Caco-2 (cell line): Measurements from ENCODE around the gene RNF145. TPM values are rescaled to one million over a fixed set of nuclear protein-coding genes. Genes with fewer than 3 reads are reported as not detected.

ENCODE experiments used
- BruUV-seq: library from RNA; stranded (reverse); fragments of 400-500 nt; replicated peaks from 2 replicates; lab custom pipeline; 2021; lab: Mats Ljungman, UMichigan
- CTCF ChIA-PET: fragments of 300-600 bp; sonication (Branson Sonifier 250); formaldehyde crosslinking; loops from one replicate; lab custom pipeline; 2022; ENCODE audit warnings: antibody characterized with exemption; lab: Charles Lee
- POLR2A ChIA-PET: fragments of 300-600 bp; sonication (Branson Sonifier 250); formaldehyde crosslinking; loops from one replicate; lab custom pipeline; 2022; ENCODE audit warnings: antibody characterized with exemption; lab: Charles Lee
- DNase-seq, 2 experiments: peaks; one replicate each; pipeline versions ENCODE4 v3.0.0 to v3.0.0-alpha.2; 2020 to 2022
- H3K27me3 ChIP-seq: replicated peaks from 2 replicates; pipeline ENCODE4 v1.6.0; 2011; ENCODE audit warnings: low read length; ENCODE audit not compliant: control insufficient read depth, insufficient read depth
- H3K36me3 ChIP-seq: 2 replicates; pipeline ENCODE4 v1.5.1; 2011; ENCODE audit warnings: low read length; ENCODE audit not compliant: control insufficient read depth, insufficient read depth
- H3K4me1 ChIP-seq: fragments of 250-450 bp; sonication (Bioruptor Pico); 2 replicates; pipeline ENCODE4 v1.5.1; 2020; ENCODE audit warnings: mild to moderate bottlenecking
- H3K4me3 ChIP-seq: 2 replicates; pipeline ENCODE4 v1.5.1; 2011; ENCODE audit warnings: low read depth, mild to moderate bottlenecking, control low read depth, low read length
- H3K9me3 ChIP-seq: fragments of 250-450 bp; sonication (Bioruptor Pico); 2 replicates; pipeline ENCODE4 v1.5.1; 2020; ENCODE audit warnings: mild to moderate bottlenecking, moderate library complexity
- H3K27ac Mint-ChIP-seq: one replicate; pipeline ENCODE4 v1.8.0; 2022; ENCODE audit warnings: mixed read lengths; ENCODE audit not compliant: unreplicated experiment
- H3K27me3 Mint-ChIP-seq: one replicate; pipeline ENCODE4 v1.8.0; 2022; ENCODE audit warnings: mixed read lengths; ENCODE audit not compliant: insufficient read depth, unreplicated experiment
- H3K36me3 Mint-ChIP-seq: one replicate; pipeline ENCODE4 v1.8.0; 2022; ENCODE audit warnings: mild to moderate bottlenecking, mixed read lengths; ENCODE audit not compliant: insufficient read depth, unreplicated experiment
- H3K4me1 Mint-ChIP-seq: one replicate; pipeline ENCODE4 v1.8.0; 2022; ENCODE audit warnings: low read depth, mixed read lengths; ENCODE audit not compliant: unreplicated experiment
- H3K4me3 Mint-ChIP-seq: one replicate; pipeline ENCODE4 v1.8.0; 2022; ENCODE audit warnings: mild to moderate bottlenecking, moderate library complexity, mixed read lengths; ENCODE audit not compliant: unreplicated experiment
- H3K9me3 Mint-ChIP-seq: one replicate; pipeline ENCODE4 v1.8.0; 2022; ENCODE audit warnings: mixed read lengths; ENCODE audit not compliant: unreplicated experiment
- intact Hi-C: fragments of 100-400 bp; cut with micrococcal nuclease; formaldehyde crosslinking; loops from one replicate; pipeline ENCODE4 v1.10.0; 2022; ENCODE audit not compliant: unreplicated experiment
- total RNA-seq: library from RNA; stranded (reverse); gene quantifications from 2 replicates; pipeline ENCODE4 v1.2.3, GENCODE V29; 2022
- TF ChIP-seq, protein P1 (sequence below), 2 experiments: fragments of 200-600 bp in 1 of 2; IDR thresholded peaks; 1 replicate in 1 of 2; 2 replicates in 1 of 2; pipeline versions ENCODE4 v1.5.1 to v1.8.0; 2011 to 2022; ENCODE audit warnings: antibody characterized with exemption in 1 of 2, control low read depth in 1 of 2, inconsistent platforms in 1 of 2, low read depth in 1 of 2, low read length in 1 of 2, mild to moderate bottlenecking in 1 of 2, moderate library complexity in 1 of 2; ENCODE audit not compliant: insufficient read depth in 1 of 2, severe bottlenecking in 1 of 2, unreplicated experiment in 1 of 2

The RNF145 gene
- total RNA-seq, 1 experiment from 2014 or later: 38.7 TPM

GRCh38 chr5:159178978-159179377, 30.4 kb downstream of the RNF145 start:
- Histone ChIP-seq H3K4me1 (peaks cover 31% of the 10 kb centered on the region), H3K27me3 (no peaks in the 10 kb centered on the region), H3K36me3 (no peaks in the 10 kb centered on the region), H3K4me3 (no peak overlapping the region), H3K9me3 (no peaks in the 10 kb centered on the region)
- BruUV-seq: no TSS peak
- Mint-ChIP-seq H3K27ac (no peak overlapping the region), H3K4me1 (no peaks in the 10 kb centered on the region), H3K36me3 (peaks cover 11% of the 10 kb centered on the region), H3K4me3 (no peak overlapping the region), H3K27me3 (no peaks in the 10 kb centered on the region), H3K9me3 (no peaks in the 10 kb centered on the region)
- no peak for DNase-seq
- intact Hi-C loops: no loop called here
- TF ChIP-seq, protein P1, sequence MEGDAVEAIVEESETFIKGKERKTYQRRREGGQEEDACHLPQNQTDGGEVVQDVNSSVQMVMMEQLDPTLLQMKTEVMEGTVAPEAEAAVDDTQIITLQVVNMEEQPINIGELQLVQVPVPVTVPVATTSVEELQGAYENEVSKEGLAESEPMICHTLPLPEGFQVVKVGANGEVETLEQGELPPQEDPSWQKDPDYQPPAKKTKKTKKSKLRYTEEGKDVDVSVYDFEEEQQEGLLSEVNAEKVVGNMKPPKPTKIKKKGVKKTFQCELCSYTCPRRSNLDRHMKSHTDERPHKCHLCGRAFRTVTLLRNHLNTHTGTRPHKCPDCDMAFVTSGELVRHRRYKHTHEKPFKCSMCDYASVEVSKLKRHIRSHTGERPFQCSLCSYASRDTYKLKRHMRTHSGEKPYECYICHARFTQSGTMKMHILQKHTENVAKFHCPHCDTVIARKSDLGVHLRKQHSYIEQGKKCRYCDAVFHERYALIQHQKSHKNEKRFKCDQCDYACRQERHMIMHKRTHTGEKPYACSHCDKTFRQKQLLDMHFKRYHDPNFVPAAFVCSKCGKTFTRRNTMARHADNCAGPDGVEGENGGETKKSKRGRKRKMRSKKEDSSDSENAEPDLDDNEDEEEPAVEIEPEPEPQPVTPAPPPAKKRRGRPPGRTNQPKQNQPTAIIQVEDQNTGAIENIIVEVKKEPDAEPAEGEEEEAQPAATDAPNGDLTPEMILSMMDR (IDR thresholded peaks at IDR 0.05; ENCODE audit: insufficient read depth in 1 of 2, low read depth in 1 of 2, low read length in 1 of 2, severe bottlenecking in 1 of 2, unreplicated experiment in 1 of 2): no peak
- ChIA-PET POLR2A (no interaction called here), CTCF (no interaction called here)

- H3K27me3 Mint-ChIP-seq: no peaks in the 10 kb centered on the region
- peaks cover 14% of the 10 kb centered on the region for H3K36me3 Mint-ChIP-seq
- ChIA-PET CTCF (interaction anchor here (1.4 kb wide), 1 partner anchor 19 kb away, joined by 3 read pairs; no protein-coding TSS in a partner anchor), POLR2A (no interaction called here)
- BruUV-seq: no TSS peak
- no peak overlapping the region for H3K27ac Mint-ChIP-seq
- H3K27me3 ChIP-seq: no peaks in the 10 kb centered on the region
- intact Hi-C loops: no loop called here
- no peak overlapping the region for H3K4me3 Mint-ChIP-seq
- peaks cover 22% of the 10 kb centered on the region for H3K4me1 ChIP-seq
- H3K9me3 Mint-ChIP-seq: no peaks in the 10 kb centered on the region
- no peaks in the 10 kb centered on the region for H3K9me3 ChIP-seq
- H3K4me1 Mint-ChIP-seq: no peaks in the 10 kb centered on the region
- H3K4me3 ChIP-seq: no peak overlapping the region
- H3K36me3 ChIP-seq: no peaks in the 10 kb centered on the region
- peak in 1 of 2 experiments; percentile 10 for DNase-seq
- TF ChIP-seq, protein P1 (IDR thresholded peaks at IDR 0.05; ENCODE audit: insufficient read depth in 1 of 2, low read depth in 1 of 2, low read length in 1 of 2, severe bottlenecking in 1 of 2, unreplicated experiment in 1 of 2): no peak
Measured at GRCh38 chr5:159175547-159175946, 33.8 kb downstream of the RNF145 start.

- Histone ChIP-seq H3K4me3 (no peak overlapping the region), H3K4me1 (peaks cover 20% of the 10 kb centered on the region), H3K9me3 (no peaks in the 10 kb centered on the region), H3K27me3 (no peaks in the 10 kb centered on the region), H3K36me3 (no peaks in the 10 kb centered on the region)
- Mint-ChIP-seq H3K36me3 (peaks cover 14% of the 10 kb centered on the region), H3K27ac (no peak overlapping the region), H3K9me3 (no peaks in the 10 kb centered on the region), H3K27me3 (no peaks in the 10 kb centered on the region), H3K4me1 (no peaks in the 10 kb centered on the region), H3K4me3 (no peak overlapping the region)
- no TSS peak for BruUV-seq
- no peak for DNase-seq
- TF ChIP-seq, protein P1 (IDR thresholded peaks at IDR 0.05; ENCODE audit: insufficient read depth in 1 of 2, low read depth in 1 of 2, low read length in 1 of 2, severe bottlenecking in 1 of 2, unreplicated experiment in 1 of 2): no peak
- intact Hi-C loops: no loop called here
- ChIA-PET CTCF (interaction anchor here (1.4 kb wide), 1 partner anchor 18 kb away, joined by 3 read pairs; no protein-coding TSS in a partner anchor), POLR2A (no interaction called here)
Measured at GRCh38 chr5:159174511-159175168, 34.7 kb downstream of the RNF145 start.
